DOHH2 (cell line): ENCODE measurements around the gene CFAP97D1.

ENCODE experiments used
- EZH2phosphoT487 ChIP-seq: fragments of 200-600 bp; sonication (generic); IDR thresholded peaks from 2 replicates; pipeline ENCODE4 v1.6.1; 2017; ENCODE audit warnings: borderline replicate concordance, mild to moderate bottlenecking, antibody characterized with exemption, low read length, moderate library complexity, mixed read lengths
- TF ChIP-seq, protein P1 (sequence below): fragments of 200-600 bp; sonication (generic); IDR thresholded peaks from one replicate; pipeline ENCODE4 v1.5.1; 2014; ENCODE audit warnings: antibody characterized with exemption, mild to moderate bottlenecking, low read depth, low read length; ENCODE audit not compliant: poor library complexity, severe bottlenecking

DNA sequence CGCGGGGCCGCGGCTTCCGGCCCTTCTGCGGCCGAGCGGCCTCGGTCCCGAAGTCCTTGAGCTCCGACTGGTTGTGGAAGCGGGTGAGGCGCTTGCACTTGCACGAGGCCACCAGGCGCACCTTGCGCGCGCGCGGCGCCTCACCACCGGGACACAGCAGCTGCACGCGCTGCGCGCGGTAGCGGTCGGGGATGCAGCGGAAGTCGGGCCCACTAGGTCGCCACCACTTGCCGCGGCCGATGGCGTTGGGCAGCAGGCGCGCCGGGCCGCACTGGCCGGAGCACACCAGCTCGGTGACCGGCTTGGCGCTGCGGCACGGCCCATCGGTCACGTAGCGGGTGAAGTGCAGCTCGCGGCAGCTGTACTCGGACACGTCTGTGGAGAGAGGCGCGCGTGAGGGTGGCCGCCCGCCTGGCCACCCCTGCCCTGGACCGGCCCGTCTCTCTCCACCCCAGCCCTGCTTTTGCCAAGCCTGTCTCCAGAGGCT, 24.8 kb upstream of the CFAP97D1 start:
- TF ChIP-seq, protein P1, sequence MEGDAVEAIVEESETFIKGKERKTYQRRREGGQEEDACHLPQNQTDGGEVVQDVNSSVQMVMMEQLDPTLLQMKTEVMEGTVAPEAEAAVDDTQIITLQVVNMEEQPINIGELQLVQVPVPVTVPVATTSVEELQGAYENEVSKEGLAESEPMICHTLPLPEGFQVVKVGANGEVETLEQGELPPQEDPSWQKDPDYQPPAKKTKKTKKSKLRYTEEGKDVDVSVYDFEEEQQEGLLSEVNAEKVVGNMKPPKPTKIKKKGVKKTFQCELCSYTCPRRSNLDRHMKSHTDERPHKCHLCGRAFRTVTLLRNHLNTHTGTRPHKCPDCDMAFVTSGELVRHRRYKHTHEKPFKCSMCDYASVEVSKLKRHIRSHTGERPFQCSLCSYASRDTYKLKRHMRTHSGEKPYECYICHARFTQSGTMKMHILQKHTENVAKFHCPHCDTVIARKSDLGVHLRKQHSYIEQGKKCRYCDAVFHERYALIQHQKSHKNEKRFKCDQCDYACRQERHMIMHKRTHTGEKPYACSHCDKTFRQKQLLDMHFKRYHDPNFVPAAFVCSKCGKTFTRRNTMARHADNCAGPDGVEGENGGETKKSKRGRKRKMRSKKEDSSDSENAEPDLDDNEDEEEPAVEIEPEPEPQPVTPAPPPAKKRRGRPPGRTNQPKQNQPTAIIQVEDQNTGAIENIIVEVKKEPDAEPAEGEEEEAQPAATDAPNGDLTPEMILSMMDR: no peak
- TF ChIP-seq EZH2phosphoT487: no peak
